ENCODE measurements around the gene KIF6.
"Not testable (repeated sequence)": the region's sequence is repeated elsewhere in the genome, so short reads cannot be mapped to it uniquely, and the experiment has no call there.

Gene KIF6

DNA sequence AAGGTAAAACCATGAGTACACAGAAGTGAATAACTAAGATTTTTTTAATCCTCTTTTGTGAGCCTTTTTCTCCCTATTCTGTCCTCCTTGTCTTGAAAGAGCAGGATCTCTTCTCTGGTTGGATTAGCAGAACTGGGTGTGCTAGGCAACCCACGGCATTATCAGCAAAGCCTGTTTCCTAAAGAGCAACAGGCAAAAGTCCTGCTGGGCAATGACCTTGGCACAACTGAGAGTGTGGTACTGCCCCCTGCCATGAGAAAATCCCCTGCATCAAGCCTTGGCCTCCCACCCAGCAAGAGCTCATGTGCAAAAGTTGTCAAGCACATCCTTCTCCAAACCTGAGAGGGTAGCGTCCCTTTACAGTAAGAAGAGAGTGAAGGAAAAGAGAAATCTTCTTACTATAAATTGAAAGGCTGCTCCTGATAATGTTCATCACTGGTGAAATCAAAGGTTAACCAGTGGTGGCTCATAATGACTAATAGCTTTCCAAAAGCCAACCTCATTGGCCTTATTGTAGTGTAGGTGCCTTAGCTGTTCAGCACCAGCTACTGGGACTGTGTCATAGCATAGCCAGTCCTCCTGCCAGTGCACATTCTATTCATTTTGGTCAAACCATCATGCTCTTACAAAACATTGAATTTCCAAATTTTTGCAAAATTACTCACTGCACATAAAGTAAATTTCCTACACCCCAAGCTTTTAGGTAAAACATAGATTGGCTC, 17.1 kb downstream of the KIF6 start:
- DNase-seq = no peak

DNA sequence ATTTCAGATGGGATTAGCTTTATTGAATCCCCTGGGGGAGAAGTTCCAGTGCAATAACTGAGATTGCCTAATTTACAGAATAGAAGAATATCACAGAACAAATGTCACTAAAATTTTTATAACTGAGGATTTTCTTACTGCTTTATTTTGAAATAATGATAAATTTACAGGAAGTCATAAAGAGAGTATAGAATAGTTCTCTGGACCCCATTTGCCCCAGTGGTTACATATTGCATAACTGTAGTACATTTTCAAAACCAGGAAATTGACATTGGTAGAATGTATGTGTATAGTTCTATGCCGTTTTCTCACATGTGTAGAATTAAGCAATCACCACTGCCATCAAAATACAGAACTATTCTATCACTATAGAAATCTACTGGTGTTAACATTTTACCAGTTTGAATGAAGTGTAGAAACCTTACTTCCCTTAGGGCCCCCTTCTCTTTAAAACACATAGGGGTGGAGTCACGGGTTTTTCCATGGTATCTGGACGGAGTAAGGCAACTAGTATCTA, 18.3 kb downstream of the KIF6 start:
- peak; percentile 3 to 9 for DNase-seq

DNA sequence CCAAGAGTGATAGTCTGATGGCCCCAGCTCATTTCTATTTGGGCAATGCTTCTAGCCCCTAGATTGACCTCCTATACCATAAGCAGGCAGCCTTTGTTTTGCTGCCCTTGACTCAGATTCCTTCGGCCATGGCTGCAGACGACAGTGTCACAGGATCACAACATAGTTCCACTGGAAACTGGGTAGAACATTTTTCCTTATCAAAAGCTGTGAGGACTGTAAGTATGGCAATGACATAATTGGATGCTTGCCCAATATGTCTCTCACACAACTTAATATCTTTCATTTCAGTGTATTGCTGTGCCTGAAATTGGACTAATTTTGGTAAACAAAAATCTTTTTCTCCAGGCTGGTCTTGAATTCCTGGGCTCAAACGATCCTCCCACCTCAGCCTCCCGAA, 22.9 kb downstream of the KIF6 start:
- no peak for DNase-seq

DNA sequence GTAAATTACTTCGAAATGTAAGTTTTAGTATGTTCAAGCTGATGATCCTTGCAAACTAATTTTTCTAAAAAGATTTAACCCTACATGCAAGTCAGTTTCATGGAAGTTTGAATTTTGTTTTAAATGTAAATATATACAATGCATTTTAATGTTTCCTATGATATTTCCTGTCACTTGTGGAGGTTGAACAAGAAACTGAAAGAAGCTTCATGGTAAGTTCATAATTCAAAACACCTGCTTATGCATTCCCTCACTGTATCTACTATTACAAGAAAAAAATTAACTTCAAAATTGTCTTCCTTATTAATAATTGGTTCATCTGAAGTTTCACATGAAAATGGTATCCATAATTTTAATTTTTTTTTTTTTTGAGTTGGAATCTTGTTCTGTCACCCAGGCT, 24.8 kb downstream of the KIF6 start:
- no peak for DNase-seq

DNA sequence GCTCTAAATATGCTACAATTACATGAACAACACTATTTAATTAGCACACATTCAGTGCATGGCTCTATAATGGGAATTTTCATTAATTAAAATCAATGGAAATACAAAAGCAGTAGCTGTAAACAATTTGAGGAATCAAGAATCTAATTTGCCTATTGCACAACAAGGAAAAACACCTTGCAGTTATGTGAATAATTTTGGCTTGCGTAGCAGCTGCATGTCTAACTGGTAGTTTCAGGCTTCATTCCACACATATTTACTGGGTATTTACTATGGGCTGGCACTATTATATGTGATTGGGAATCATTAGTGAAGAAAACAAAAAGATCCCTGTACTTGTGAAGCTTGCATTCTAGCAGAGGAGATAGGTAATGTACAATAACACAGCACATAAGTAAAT, 26.4 kb downstream of the KIF6 start:
- no peak for DNase-seq

DNA sequence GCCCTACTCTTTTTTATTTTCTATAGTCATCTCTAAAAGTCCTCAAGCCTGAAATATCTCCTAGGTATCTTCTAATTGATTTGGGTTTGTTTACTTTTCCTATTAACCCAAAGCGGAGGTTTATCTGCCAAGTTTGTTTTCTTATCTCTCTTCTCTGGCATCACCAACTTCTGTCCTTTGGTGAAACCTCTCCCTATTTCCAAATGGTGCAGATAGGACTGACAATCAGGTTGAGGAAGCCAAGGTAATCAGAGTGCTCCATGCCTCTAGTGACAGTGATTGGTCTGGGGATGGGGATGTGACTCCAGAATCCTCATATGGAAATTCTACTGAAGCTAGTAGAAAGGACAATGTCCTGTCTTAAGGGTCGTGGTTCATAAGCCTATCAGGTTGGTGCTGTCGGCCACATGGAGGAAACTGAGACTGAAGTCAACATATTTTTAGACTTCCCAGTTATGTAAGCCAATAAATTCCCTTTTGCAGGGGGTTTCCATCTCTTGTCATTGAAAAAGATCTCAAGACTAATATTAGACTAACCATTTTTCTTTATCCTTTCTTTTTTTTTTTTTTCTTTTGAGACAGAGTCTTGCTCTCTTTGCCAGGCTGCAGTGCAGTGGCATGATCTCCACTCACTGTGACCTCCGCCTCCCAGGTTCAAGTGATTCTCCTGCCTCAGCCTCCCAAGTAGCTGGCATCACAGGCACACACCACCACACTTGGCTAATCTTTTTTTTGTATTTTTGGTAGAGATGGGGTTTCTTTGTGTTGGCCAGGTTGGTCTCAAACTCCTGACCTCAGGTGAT, 28.0 kb downstream of the KIF6 start:
- DNase-seq = no peak

DNA sequence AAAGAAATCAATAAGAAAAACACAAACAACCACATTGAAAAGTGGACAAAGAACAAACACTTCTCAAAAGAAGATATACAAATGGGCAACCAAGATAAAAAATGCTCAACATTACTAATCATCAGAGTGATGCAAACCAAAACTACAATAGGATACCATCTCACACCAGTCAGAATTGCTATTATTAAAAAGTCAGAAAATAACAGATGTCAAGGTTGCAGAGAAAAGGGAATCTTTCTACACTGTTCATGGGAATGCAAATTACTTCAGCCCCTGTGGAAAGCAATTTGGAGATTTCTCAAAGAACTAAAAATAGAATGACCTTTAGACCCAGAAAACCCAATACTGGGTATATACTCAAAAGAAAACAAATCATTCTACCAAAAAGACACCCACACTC, 29.8 kb downstream of the KIF6 start:
- DNase-seq = no peak

DNA sequence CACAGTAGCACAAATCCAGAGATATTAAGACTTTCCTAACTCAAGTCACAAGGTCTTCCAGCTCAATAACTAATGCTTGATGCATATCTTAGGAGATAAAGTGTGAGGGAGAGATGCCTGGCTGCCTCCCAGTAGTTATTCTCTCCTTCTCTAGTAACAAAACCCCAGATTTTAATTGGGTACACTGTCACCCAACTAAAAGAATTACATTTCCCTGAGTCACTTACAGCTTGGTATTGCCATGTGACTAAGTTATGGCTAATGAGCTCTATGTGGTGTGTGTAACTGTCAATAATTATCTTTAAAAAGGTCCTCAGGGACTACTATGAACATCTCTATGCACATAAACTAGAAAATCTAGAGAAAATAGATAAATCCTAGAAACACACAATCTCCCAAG, 32.0 kb downstream of the KIF6 start:
- DNase-seq = no peak

DNA sequence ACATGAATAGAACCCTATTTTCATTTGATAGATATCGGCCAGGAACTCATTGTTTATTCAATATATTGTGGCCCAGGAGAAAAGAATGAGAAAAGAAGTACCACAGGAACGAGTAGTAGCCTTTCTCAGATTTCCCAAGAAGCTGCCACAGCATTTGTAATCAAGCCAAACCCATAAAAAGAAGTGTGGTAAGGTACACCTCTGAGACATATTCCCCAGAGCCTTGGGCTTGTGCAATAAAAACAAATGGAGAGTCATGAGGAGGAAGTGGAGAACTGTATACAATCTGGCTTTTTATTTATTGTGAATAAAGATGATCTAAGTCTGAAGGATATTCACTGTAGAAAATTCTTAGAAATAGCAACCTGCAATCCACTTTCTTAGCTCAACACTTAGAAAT, 36.7 kb downstream of the KIF6 start:
- DNase-seq = no peak

DNA sequence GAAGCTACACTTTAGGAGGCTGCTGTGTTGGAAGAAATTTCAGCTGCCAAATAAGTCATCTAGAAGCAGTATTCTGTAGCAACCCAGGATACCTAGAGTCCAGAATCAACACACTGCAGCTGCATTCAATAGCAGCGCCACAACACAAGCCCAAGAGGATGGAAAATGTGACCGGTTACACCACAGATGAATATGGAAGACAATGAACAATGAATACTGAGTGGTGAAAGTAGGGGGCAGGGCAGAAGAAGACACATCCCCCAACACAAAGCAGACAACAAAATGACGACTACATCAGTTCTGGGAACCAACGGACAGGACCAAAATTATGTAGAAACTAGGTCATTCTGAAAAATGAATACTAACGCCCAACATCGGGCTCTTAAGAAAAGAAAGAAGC, 38.2 kb downstream of the KIF6 start:
- DNase-seq = no peak

DNA sequence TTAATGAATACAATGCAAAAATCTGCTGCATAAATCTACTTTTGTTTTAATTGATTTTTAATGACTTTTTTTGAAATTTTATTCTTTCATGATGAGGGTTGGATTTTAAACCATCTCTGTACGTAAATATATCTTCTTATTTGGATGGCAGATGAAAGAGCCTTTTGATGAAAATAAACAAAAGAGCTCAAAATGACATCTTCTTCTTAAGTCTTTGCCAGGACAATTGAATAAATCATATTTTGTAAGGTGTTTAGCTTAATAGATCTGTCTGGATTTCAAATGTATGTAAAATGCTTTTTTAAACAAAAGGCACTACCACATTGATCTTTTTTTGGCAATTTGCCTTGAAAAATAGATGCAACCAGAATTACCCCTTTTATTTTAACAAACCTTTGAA, 39.3 kb downstream of the KIF6 start:
- DNase-seq = no peak

DNA sequence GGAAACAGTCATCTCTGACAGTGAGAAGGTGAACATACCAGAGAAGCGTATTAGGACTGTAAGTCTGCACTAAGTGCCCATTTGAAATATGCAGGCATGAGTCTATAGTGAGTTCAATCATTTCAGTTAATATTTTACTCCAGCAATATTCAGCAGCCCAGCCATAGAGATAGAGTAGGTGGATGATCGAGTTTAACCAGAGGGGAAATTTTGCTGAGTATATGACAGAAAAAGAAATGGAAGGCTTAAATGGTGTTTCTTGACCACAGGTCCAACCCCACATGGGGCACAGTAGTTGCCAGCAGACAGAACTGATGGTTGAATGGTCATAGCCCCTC, 39.8 kb downstream of the KIF6 start:
- no peak for DNase-seq

DNA sequence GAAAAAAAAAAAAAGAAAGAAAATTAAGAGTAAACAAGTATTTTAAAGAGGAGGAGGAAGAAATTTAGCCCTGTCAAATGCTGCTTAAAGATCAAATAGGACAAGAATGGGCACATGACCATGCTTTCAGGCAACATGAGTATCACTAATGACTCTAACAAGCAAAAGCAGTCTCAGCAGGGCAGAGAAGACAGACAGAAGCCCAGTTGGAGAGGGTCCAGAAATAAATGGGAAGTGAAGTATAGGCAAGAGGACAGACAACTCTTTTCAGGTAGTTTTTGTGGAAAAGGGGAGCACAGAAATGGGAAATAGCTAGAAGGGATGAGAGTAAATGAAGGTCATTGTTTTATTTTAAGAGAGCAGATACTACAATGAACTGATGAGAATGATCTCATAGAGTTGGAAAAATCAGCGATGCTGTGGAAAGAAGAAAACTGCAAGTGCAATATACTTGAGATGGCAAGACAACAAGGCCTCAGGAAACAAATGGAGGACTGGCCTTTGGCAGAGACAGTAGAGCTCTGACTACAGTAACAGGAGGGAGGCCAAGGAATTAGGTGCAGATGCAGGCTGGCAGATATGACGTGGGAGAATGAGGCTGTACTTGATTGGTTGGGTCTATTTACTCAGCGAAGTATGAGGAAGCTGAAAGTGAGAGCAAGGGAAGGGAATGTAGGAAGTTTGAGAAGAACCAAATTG, 40.3 kb downstream of the KIF6 start:
- DNase-seq = no peak

DNA sequence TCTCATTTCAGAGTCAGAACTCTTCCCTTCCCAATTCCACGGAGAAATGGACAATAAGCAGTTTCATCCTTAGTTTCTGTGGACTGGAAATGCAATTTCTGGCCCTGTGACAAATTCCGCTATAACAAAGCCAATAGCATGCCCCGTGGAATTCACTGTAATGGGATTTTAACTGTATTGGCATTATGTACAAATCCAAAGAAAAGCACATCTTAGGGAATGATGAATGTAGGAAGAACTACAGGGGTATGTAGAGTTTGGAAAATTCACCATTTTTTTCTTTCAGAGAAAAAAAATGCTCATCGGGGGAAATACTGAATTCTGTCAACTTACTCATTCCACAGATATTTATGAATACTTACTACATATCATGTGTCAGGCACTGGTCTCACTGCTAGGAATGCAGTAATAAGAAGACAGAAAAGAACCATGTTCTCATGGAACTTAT, 43.5 kb downstream of the KIF6 start:
- DNase-seq = no peak

DNA sequence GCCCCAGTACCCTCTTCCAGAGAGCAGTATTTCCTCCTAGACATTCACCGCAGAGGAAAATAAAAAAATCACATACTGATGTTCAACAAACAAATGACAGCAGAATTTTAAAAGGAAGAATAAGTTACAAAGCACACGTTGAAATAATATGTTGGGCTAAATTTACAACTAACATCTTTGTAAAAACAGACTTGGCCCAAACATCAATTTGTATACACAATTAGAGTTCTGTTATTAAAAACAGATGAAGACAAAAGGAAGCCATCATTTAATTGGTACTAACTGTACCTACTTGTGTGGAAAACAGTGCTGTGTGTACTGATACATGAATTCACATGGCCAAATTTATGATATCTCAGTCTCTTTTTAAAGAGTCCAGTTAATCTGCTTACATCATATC, 46.3 kb downstream of the KIF6 start:
- DNase-seq = no peak

DNA sequence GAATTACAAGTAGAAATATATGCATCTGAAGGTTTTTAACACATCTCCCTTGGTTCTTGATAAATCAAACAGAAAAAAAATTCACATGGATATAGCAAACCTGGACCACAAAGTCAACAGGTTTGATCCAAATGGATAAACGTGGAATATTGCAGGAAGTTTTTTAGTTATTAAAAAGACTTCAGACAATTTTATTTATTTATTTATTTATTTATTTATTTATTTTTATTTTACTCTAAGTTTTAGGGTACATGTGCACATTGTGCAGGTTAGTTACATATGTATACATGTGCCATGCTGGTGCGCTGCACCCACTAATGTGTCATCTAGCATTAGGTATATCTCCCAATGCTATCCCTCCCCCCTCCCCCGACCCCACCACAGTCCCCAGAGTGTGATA, 47.9 kb downstream of the KIF6 start:
- DNase-seq = not testable (repeated sequence)

DNA sequence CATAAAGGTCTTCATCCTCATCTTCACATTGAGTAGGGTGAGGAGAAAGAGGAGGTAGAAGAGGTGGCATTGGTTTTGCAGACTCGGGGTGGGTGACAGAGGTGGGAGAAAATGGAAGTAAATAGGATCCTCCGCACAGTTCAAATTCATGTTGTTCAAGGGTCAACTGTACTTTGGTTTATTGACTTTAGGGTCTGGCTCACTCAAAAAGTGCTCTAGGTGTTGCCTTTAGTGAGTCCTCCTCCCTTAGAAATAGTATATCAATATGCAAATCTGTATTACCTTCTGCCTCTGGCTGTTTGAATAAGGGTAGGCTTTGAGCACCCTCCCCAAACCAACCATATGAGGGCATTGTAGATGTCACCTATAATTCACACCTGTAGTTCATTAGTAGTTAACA, 54.7 kb downstream of the KIF6 start:
- DNase-seq = no peak

DNA sequence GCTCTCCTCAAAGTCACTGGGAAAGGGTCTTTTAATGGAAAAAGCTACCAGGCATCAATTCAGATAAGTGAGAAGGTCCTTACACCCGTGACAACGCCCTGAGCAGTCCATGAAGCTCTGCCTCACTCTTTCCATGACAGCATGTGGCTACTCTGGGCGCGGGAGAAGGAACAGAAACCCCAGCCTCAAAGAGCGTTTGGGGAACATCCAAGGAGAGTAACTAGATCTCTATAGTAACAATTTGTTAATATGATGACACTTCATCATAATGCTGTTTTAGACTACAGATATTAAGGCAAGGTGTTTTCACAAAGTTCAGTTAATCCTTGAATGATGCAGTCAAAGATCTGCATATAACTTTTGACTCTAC, 55.2 kb downstream of the KIF6 start:
- no peak for DNase-seq

DNA sequence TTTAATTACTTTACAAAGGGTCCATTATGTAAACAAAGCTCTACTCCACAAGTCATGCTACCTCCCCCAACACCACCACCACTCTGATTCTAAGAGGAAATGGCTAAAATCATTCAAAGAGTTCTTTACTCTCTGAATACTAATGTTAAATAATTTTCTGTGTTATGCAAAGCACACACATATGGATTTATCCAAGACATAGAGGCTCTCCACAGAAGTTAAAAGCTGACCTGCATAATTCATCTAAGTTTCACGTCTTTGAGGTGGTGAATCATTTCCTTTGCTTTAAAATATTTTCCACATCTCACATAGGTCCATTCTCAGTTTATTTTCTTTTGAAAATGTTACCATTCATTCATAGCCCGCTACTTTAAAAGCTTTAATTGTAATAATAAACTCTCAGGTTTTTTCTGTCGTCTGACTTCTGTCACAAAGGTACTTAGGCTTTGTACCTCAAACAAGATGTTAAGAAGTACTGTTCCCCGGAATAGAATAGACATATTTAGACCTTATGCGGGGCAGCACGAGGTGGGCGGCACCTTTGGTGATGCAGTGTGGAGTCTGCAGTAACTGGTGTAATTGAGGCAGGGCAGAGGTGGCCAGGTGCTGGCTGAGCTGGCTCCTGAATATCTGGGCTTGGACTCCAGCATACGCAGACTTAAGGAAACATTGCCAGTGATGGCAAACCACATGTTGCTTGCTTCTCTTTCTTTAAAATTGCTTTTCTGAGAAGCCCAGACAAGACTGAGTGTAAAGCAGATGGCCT, 55.8 kb downstream of the KIF6 start:
- DNase-seq = no peak

DNA sequence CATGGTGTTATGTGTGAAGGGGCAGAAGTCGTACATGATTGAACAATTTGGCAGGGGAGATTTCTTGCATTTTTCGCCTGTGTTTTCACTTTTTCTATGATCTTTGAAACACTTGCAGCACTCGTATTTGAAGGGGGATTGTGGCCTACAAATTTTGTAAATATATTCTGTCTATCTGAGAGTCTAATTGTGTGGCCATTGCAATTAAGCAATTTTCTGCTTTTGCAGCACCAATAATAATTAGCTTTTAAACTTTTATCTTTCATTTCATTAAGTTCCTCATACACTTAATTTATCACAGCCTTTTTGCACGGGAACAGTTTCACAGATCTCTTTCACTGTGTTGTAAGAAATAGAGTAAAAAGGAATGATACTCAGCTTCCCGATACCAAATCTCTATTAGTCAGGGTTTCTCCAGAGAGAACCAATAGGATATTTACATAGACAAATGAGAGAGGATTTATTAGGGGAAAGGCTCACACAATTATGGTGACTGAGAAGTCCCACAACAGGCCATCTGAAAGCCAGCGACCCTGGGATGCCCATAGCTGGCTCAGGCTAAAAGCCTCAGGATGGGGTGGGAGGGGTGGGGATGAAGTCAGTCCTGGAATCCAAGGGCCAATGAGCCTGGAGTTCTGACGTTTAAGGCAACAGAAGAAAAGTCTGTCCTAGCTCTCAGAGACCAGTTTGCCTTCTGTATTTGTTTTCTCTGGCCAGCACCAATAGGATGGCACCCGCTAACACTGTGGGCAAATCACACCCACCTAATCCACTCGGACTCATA, 58.3 kb downstream of the KIF6 start:
- no peak for DNase-seq

DNA sequence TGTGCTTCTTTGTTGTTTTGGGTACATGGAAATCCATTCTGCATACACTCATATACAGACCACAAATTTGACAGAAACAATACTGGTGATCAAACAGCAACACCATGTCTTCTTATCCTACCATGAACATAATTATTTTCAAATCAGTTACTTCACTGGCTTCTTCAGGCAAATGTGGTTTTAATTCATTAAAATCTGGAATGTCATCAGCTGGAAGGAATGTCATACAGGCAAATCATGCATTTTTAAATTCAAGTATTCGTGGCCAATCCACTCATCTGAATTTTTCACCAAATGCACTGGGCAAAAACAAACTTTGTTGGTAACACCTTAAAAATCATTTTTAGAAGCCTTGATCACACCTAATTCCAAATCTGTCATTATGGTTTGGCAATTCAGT, 59.3 kb downstream of the KIF6 start:
- no peak for DNase-seq

DNA sequence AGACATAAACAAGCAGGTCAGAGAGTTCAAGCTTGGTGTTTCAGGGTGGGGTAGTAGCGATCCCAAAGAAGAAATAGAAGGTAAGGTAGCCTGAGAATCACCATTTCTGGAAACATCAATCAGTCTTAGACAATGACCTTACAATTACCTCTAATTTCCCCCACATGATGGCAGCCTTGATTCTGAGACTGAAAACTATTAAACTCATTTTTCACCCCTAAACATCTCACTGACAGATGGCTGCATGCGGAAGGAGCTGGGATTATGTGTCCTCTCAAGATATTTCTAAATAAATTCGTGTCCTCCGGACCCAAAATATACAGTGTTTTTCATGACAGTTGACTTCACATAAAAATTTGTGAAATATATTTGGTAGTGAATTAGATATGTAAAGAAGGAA, 61.0 kb downstream of the KIF6 start:
- no peak for DNase-seq
